ENCODE results near the gene SPATA3. TPM values are rescaled to one million over a fixed set of nuclear protein-coding genes. Genes with fewer than 3 reads are reported as not detected.
"Not testable (repeated sequence)": the region's sequence is repeated elsewhere in the genome, so short reads cannot be mapped to it uniquely, and the experiment has no call there.

SPATA3 gene
- polyA plus RNA-seq, 3 donors = not detected

- DNase-seq = not testable (repeated sequence)
Observed at GRCh38 chr2:230968314-230968713, 27.6 kb upstream of the SPATA3 start.

DNA sequence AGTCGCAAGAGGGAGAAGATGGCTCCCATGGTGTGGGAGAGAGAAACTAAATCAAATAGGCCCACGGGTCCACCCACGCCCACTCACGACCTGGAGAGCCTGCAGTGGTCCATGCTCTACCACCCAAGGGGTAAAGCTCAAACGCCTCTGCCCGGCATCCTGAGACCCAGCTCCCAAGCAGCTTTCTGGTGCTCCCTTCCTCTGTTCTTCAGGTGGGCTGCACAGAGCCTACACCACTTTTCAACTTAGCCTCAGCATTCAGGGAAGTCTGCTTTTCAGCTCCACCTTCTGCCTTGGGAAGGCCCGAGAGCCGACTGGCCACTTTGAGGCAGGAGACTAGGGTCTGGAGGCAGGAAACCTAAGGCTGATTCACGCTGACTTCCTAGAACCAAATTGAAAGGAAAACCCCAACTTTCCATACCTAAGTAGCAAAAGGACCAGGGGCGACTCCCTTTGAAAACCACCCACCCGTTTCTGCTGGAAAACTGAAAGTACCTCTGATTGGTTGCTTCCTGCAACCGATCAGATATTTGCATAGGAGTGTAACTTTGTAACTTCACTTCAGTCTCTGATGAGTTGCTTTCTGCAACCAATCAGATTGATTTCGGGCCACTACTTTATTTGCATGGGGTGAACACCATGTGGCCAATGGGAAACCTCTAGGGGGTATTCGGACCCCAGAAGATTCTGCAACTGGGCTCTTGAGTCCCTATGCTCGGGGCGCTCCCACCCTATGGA lies 26.8 kb upstream of the SPATA3 start:
- no peak for DNase-seq

DNA sequence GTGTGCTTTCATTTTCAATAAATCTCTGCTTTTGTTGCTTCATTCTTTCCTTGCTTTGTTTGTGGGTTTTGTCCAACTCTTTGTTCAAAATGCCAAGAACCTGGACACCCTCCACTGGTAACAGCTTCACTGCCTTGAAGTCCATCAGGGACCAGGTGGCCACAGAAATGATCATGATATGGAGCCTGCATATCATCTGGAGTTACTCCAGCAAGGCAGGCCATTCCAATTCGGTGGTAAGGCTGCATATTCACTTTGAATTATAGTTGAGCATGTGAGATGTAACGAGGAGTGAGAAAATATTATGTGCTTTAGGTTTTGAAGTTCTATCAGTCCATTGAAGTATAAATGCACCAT lies 26.3 kb upstream of the SPATA3 start:
- no peak for DNase-seq

DNA sequence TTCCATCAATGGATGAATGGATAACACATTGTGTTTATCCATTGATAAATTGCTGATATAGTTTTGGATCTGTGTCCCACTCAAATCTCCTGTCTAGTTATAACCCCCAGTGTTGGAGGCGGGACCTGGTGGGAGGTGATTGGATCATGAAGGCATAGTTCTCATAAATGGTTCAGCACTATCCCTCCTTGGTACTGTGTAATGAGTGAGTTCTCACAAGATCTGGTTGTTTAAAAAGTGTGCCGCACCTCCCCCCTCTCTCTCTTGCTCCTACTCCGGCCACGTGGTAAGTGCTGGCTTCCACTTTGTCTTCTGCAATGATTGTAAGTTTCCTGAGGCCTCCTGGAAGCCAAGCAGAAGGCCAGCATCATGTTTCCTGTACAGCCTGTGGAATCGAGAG lies 23.9 kb upstream of the SPATA3 start:
- no peak for DNase-seq

DNA sequence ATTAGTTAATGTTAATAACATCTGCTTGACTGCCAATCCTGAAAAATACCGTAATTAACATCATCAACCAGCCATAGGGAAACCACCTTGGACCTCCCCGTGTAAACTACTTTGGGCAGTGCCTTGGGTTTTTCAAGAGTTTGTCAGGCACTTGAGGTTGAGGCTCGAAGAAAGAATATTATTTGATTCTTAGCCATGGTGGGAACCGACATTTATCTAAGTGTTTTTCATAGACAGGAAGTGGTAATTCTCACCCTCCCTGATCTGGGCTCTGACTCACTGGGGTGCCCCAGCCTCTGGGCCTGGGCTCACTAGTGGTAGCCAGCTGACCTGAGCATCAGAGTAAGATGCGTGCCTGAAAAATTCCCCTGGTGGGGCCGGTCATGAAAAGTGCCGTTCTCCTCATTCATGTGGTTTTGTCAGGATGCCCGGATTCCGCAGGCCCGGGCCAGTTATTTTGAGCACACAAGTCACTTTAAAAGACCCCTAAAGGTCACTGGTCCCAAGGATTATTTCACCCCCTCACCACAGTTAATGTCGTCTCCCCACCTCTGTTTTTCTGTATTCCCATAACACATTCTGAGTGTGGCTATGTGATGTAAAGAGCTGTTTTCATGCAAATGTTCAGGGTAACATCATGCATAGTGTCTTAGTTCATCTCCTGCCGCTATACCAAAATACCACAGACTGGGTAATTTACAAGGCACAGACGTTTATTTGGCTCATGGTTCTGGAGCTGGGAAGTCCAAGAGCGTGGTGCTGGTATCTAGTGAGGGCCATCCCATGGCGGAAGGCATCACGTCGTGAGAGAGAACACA lies 21.6 kb upstream of the SPATA3 start:
- DNase-seq = no peak

DNA sequence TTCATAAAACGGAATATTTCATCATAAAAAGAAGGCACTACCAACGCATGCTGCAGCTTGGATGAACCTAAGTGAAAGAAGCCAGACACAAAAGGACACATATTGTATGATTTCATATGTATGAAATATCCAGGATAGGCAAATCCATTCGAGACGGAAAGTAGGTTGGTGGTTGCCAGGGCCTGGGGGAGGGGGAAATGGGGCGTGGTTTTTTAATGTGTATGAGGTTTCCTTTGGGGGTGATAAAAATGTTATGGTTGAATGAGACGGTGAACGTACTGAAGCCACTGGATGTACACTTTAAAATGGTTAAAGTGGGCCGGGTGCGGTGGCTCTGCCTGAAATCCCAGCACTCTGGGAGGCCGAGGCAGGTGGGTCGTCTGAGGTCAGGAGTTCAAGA lies 20.0 kb upstream of the SPATA3 start:
- DNase-seq = no peak

- DNase-seq = no peak
Observed at GRCh38 chr2:230976671-230977171, 19.2 kb upstream of the SPATA3 start.

DNA sequence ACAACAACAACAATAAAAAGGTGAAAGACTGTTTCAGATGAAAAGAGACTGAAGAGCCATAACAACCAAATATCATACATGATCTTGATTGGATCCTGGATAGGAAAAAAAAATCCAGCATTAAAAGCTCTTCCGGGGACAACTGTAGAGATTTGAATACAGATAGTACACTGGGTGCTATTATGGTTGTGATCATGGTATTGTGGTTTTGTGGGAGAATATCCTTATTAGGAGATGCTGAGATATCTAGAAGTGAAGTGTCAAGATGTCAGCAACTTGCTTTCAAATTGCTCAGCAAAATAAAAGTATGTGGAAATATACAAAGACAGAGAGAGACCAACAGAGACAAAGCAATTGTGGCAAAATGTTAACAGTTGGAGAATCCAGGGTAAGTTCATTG lies 15.5 kb upstream of the SPATA3 start:
- DNase-seq = no peak

GRCh38 chr2:230981704-230982103 lies 14.2 kb upstream of the SPATA3 start:
- DNase-seq = no peak

- DNase-seq = no peak
Observed at GRCh38 chr2:230982126-230982525, 13.8 kb upstream of the SPATA3 start.

GRCh38 chr2:230982528-230982927 lies 13.4 kb upstream of the SPATA3 start:
- DNase-seq = no peak

DNA sequence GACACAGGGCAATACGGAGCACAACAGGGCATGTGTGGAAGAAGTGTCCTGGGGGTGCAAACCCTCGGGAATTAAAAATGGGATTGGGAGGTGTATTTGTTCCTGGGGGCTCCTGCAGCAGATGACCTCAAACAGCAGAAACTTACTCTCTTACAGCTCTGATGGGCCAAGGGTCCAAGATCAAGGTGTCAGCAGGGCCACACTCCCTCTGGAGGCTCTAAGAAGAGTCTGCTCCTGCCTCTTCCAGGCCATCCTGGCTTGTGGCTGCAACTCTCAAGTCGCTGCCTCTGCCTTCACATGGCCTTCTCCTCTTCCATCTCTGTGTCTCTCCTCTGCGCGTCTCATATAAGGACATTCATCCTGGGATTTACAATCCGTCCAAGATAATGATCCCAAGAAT lies 12.4 kb upstream of the SPATA3 start:
- no peak for DNase-seq

DNA sequence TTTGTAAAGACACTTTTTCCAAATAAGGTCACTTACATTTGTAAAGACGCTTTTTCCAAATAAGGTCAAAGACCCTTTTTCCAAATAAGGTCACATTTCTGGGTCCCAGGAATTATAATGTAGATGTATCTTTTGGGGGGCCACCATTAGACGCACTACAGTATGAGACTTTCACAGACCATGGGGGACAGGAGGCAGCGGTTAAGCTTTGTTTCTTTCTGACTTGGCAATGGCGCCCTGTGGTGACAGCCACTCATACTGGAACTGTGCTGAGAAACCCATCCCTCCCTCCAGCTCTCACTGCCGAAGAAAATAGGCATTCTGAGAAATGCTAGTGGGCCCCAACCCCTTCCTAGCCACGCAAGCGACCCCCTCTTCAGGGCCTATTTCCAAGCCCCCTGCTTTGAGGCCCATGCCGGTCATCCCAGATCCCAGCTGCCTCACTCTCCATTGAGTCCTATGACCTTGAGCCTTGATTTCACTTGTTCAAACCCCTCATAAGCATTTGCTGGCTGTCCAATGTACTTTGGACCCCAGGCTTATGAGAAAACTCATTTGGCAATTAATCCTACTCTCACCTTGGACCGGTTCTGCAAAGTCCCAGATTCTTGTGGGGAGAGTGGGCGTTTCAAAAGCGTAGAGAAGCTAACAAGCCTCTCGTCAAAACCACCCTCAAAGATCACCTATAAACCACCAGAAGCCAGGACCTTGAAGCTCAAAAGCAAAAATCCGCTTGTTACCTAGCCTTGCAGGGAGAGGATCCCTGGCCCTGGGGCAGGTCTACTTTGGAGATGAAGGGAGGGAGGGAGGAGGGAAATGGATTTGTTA lies 11.3 kb upstream of the SPATA3 start:
- no peak for DNase-seq

- no peak for DNase-seq
Observed at GRCh38 chr2:230985519-230986231, 10.2 kb upstream of the SPATA3 start.

DNA sequence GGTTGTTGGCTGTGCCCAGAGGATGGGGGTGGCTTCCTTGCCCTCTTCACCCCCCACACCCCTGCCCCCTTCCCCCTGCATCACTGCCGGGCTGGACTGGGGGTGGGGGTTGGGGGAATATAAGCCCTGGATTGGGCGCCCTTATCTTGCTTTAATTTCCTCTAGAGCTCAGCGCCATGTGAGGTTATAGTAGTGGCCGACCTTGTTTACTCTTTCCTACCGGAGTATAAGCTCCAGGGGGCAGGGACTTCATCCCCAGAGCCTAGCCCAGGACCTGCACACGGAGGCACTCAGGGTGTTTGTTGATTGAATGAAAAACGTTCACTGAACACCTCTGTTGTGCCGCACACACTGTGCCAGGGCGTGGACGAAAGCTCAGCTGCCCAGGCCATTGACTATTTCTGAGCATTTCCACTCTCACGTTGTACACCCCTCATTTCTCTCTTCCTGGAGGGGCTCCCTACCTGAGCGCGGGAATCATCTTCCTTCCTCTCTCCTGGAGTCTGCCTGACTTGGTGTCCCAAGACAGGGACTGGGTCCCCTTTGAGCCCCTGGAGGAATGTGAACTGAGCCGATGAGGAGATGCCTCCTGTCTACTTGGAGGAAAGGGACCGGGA lies 9.3 kb upstream of the SPATA3 start:
- no peak for DNase-seq

DNA sequence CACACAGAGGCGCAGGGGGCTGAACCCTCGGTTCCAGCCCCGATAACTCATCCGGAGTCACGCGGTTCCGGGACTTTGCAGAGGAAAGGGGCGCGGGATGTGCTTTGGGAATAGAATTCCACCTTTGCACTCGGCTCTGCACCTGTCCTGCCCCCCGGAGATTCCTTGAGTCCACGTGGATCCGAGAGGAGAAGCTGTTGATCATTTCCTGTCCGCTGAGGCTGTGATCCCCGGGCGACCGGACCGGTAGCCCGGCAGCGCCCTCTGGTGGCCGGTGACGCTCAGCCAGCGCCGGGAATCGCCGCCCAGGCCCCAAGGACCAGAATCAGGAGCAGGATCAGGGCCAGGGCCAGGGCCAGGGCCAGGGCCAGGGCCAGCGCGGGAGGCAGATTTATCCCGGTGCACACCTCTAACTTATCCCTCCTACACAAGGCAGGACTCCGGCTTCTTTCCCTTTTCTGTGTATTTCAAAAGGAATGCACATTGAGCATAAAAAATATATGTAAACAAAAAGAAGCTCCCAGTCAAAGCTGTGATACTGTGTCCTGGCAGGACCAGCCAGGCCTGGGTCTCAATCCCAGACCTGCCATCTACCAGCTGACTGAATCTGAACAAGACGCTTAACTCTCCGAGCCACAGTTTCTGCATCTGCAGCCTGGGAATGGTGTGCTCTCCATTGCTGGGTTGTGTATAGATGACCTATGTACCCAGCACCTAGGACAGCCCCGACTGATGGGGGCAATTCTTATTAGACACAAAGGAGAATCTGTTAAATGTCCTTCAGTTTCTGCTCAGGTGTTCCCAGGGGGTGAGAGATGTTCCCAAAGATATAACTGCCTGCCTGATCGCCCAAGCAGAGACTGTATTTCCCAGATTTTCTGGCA lies 8.5 kb upstream of the SPATA3 start:
- DNase-seq = peak; percentile 69

DNA sequence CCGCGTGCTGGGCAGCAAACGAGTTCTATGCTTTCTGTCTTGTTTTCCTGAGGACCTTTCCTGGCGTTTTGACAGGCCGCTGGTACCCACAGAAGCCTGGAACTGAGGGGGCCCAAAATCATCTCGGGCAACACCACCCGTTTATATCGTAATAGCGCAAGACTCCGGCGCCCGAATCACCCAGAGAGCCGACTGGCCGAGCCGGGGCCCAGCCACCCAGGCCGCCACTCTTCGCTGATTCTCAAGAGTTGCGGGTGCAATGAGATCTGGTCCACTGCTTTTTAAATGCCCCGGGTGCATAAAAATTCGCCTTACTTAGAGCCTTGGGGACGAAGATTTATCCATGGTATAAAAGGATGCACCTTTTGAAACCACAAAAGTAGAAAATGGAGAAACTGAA lies 6.2 kb upstream of the SPATA3 start:
- DNase-seq = no peak

GRCh38 chr2:230990131-230990898 lies 5.6 kb upstream of the SPATA3 start:
- DNase-seq = no peak

- DNase-seq = no peak
Observed at GRCh38 chr2:230990899-230991150, 5.1 kb upstream of the SPATA3 start.

- no peak for DNase-seq
Observed at GRCh38 chr2:230991598-230991997, 4.3 kb upstream of the SPATA3 start.

All from renal pelvis (tissue), 4 donors.